GM12892 (cell line): ENCODE results near the gene KRTAP2-4.

Experiments used
- POLR2AphosphoS5 ChIP-seq: IDR thresholded peaks from 2 replicates; pipeline ENCODE4 v1.6.1; 2011; ENCODE audit warnings: low read depth, low read length, control low read depth
- TAF1 ChIP-seq: IDR thresholded peaks from 2 replicates; pipeline ENCODE4 v1.6.1; 2011; ENCODE audit warnings: low read depth, mild to moderate bottlenecking, control low read depth, low read length, borderline replicate concordance

GRCh38 chr17:41019415-41019814, 46.3 kb downstream of the KRTAP2-4 start:
- TF ChIP-seq POLR2AphosphoS5 = no peak
- no peak for TF ChIP-seq TAF1
